Left lung (tissue), 10 donors: ENCODE results near the gene EYA2. TPM values are rescaled to one million over a fixed set of nuclear protein-coding genes. Genes with fewer than 3 reads are reported as not detected.
"Not testable (repeated sequence)": the region's sequence is repeated elsewhere in the genome, so short reads cannot be mapped to it uniquely, and the experiment has no call there.

Source experiments
- ATAC-seq: fragments of 200-7000 bp; cut with Tn5 transposase; one replicate; pipeline ENCODE4 v1.9.1; 2020; ENCODE audit warnings: moderate library complexity
- DNase-seq, 4 donors: peaks; one replicate each; pipeline ENCODE4 v3.0.0-alpha.2; 2013 to 2020
- H3K27ac ChIP-seq, 2 donors: fragments of 200-600 bp; sonication (generic) in 1 of 2; one replicate each; pipeline versions ENCODE4 v1.5.0 to v1.8.0; 2020 to 2021
- H3K27me3 ChIP-seq, 2 donors: fragments of 200-600 bp; sonication (generic) in 1 of 2; one replicate each; pipeline versions ENCODE4 v1.5.0 to v1.8.0; 2020 to 2021
- H3K36me3 ChIP-seq, 2 donors: fragments of 200-600 bp; sonication (generic) in 1 of 2; one replicate each; pipeline versions ENCODE4 v1.5.0 to v1.8.0; 2020 to 2021
- H3K4me1 ChIP-seq, 2 donors: fragments of 200-600 bp; one replicate each; pipeline ENCODE4 v1.8.0; 2021
- H3K4me3 ChIP-seq, 2 donors: fragments of 200-600 bp; sonication (generic) in 1 of 2; one replicate each; pipeline versions ENCODE4 v1.5.0 to v1.8.0; 2020 to 2021; ENCODE audit warnings: mild to moderate bottlenecking in 1 of 2
- H3K9me3 ChIP-seq, 2 donors: fragments of 200-600 bp; sonication (generic) in 1 of 2; one replicate each; pipeline versions ENCODE4 v1.5.0 to v1.8.0; 2020 to 2021
- CTCF ChIP-seq, 2 donors: fragments of 200-600 bp; sonication (generic) in 1 of 2; IDR thresholded peaks; one replicate each; pipeline versions ENCODE4 v1.5.0 to v1.8.0; 2021; ENCODE audit warnings: antibody characterized with exemption in 2 of 2
- intact Hi-C, 2 donors: fragments of 100-400 bp; cut with DNase I; formaldehyde crosslinking; loops; one replicate each; pipeline versions ENCODE4 v1.11.2 to v1.14.2; 2022
- polyA plus RNA-seq, 6 donors: library from polyadenylated mRNA; unstranded; fragments of 120-200 nt; gene quantifications; one replicate each; pipeline ENCODE4 v1.2.1, GENCODE V29; 2013; ENCODE audit not compliant: insufficient read length in 6 of 6
- total RNA-seq, 2 donors: library from RNA; stranded (reverse); fragmentation: NEBNext Ultra II Directional; extraction: Animal tissue kit (Norgen Biotek cat#: 25700); gene quantifications; one replicate each; pipeline ENCODE4 v1.2.1, GENCODE V29; 2021
- donor health status: DM: no; HTN: yes; CAD: no.
- donor health status: DM: no; HTN: no; CAD: no.

EYA2 gene
- total and polyA plus RNA-seq, 8 donors = 0.77 to 2.3 (median 1.2) TPM

- Histone ChIP-seq H3K36me3 (no peaks in the 10 kb centered on the region), H3K27ac (no peak overlapping the region), H3K4me3 (no peak overlapping the region), H3K4me1 (no peaks in the 10 kb centered on the region), H3K9me3 (no peaks in the 10 kb centered on the region), H3K27me3 (peaks cover 0 to 64% of the 10 kb centered on the region in 2 donors)
- no peak for ATAC-seq
- DNase-seq = no peak
- no peak for TF ChIP-seq CTCF (IDR thresholded peaks at IDR 0.05)
- intact Hi-C loops = no loop called here
Observed at GRCh38 chr20:46930640-46931339, 36.1 kb downstream of the EYA2 start.

GRCh38 chr20:46931699-46932098, 37.1 kb downstream of the EYA2 start:
- Histone ChIP-seq H3K27me3 (peaks cover 0 to 69% of the 10 kb centered on the region in 2 donors), H3K27ac (no peak overlapping the region), H3K9me3 (no peaks in the 10 kb centered on the region), H3K36me3 (no peaks in the 10 kb centered on the region), H3K4me3 (no peak overlapping the region), H3K4me1 (no peaks in the 10 kb centered on the region)
- TF ChIP-seq CTCF (IDR thresholded peaks at IDR 0.05) = no peak
- ATAC-seq (no peak), DNase-seq (no peak)
- intact Hi-C loops = no loop called here

- intact Hi-C loops, H3K4me1 ChIP-seq: not testable (repeated sequence)
- H3K27me3 ChIP-seq = peaks cover 0 to 69% of the 10 kb centered on the region in 2 donors
Observed at GRCh38 chr20:46932439-46932838, 37.8 kb downstream of the EYA2 start.

GRCh38 chr20:46933150-46933549, 38.5 kb downstream of the EYA2 start:
- DNase-seq (no peak), ATAC-seq (no peak)
- H3K4me1 ChIP-seq = no peaks in the 10 kb centered on the region
- H3K9me3 ChIP-seq = no peaks in the 10 kb centered on the region
- no peaks in the 10 kb centered on the region for H3K36me3 ChIP-seq
- TF ChIP-seq CTCF (IDR thresholded peaks at IDR 0.05) = no peak
- no peak overlapping the region for H3K27ac ChIP-seq
- no peak overlapping the region for H3K4me3 ChIP-seq
- intact Hi-C loops = no loop called here
- H3K27me3 ChIP-seq = peaks cover 0 to 71% of the 10 kb centered on the region in 2 donors

More at GRCh38 chr20:46932439-46932838, 37.8 kb downstream of the EYA2 start:
- H3K36me3 ChIP-seq, H3K9me3 ChIP-seq, DNase-seq, H3K4me3 ChIP-seq, H3K27ac ChIP-seq, ATAC-seq: not testable (repeated sequence)

- TF ChIP-seq CTCF (IDR thresholded peaks at IDR 0.05) = no peak
- ATAC-seq (no peak), DNase-seq (no peak)
- Histone ChIP-seq H3K4me1 (no peaks in the 10 kb centered on the region), H3K27ac (no peak overlapping the region), H3K4me3 (no peak overlapping the region), H3K9me3 (no peaks in the 10 kb centered on the region), H3K27me3 (peaks cover 0 to 55% of the 10 kb centered on the region in 2 donors), H3K36me3 (no peaks in the 10 kb centered on the region)
- intact Hi-C loops = no loop called here
Observed at GRCh38 chr20:46934746-46935287, 40.2 kb downstream of the EYA2 start.
